Ectodermal cell (in vitro differentiated cells): ENCODE measurements around the gene CHRNB1.

ENCODE experiments used
- H3K27ac ChIP-seq: 2 replicates; pipeline ENCODE4 v1.7.0; 2013; ENCODE audit warnings: mild to moderate bottlenecking, low read depth, low read length; ENCODE audit not compliant: insufficient read depth, poor library complexity, severe bottlenecking
- H3K27me3 ChIP-seq: 2 replicates; pipeline ENCODE4 v1.7.0; 2013; ENCODE audit warnings: mild to moderate bottlenecking, low read length; ENCODE audit not compliant: insufficient read depth, control insufficient read depth, poor library complexity, severe bottlenecking
- H3K36me3 ChIP-seq: one replicate; pipeline ENCODE4 v1.7.0; 2013; ENCODE audit warnings: low read length; ENCODE audit not compliant: control insufficient read depth, insufficient read depth
- H3K4me1 ChIP-seq: one replicate; pipeline ENCODE4 v1.7.0; 2013; ENCODE audit warnings: low read length; ENCODE audit not compliant: control insufficient read depth, insufficient read depth
- H3K4me3 ChIP-seq: 2 replicates; pipeline ENCODE4 v1.7.0; 2013; ENCODE audit warnings: low read depth, low read length, control low read depth; ENCODE audit not compliant: insufficient read depth
- H3K9me3 ChIP-seq: 2 replicates; pipeline ENCODE4 v1.7.0; 2013; ENCODE audit warnings: mild to moderate bottlenecking, low read length, moderate library complexity; ENCODE audit not compliant: control insufficient read depth
- WGBS, 2 experiments: methylation state at CpG; one replicate each; pipeline ENCODE4 v1.1.7; 2013; ENCODE audit warnings: missing lambda C conversion rate in 2 of 2; 5-methylcytosine and 5-hydroxymethylcytosine counted together

CHRNB1 gene

GRCh38 chr17:7406235-7406825, 38.5 kb upstream of the CHRNB1 start:
- WGBS, 2 experiments, result 9 to 11% methylated on average over 12 of the region's 12 CpGs
- H3K27ac ChIP-seq, result no peak overlapping the region
- H3K4me3 ChIP-seq, result peak overlapping the region; percentile 53
- no peaks in the 10 kb centered on the region for H3K27me3 ChIP-seq
- no peaks in the 10 kb centered on the region for H3K9me3 ChIP-seq
- H3K36me3 ChIP-seq, result peaks cover 24% of the 10 kb centered on the region
- peaks cover 21% of the 10 kb centered on the region for H3K4me1 ChIP-seq

- H3K9me3 ChIP-seq, result no peaks in the 10 kb centered on the region
- H3K36me3 ChIP-seq, result peaks cover 24% of the 10 kb centered on the region
- no peaks in the 10 kb centered on the region for H3K27me3 ChIP-seq
- H3K27ac ChIP-seq, result no peak overlapping the region
- H3K4me3 ChIP-seq, result peak overlapping the region; percentile 16
- H3K4me1 ChIP-seq, result peaks cover 21% of the 10 kb centered on the region
- WGBS, 2 experiments, result 77 to 81% methylated on average over 13 of the region's 13 CpGs
These were observed 37.8 kb upstream of the CHRNB1 start for GRCh38 chr17:7407082-7407481.

- peak within 1 kb of the TSS; percentile 16 for H3K4me3 ChIP-seq
- peaks cover 24% of the 10 kb centered on the region for H3K36me3 ChIP-seq
- no peaks in the 10 kb centered on the region for H3K9me3 ChIP-seq
- peaks cover 19% of the 10 kb centered on the region for H3K4me1 ChIP-seq
- no peak within 1 kb of the TSS for H3K27ac ChIP-seq
- WGBS, 2 experiments, result 62 to 63% methylated on average over 7 to 10 of the region's 12 CpGs
- no peaks in the 10 kb centered on the region for H3K27me3 ChIP-seq
These were observed 37.2 kb upstream of the CHRNB1 start, which contains the start of gene NLGN2 for GRCh38 chr17:7407485-7408251. Gene NLGN2, plus strand, starts transcription at chr17:7407845. Its CDS starts 411 bp downstream, at chr17:7408256.

- H3K27ac ChIP-seq, result no peak overlapping the region
- no peaks in the 10 kb centered on the region for H3K27me3 ChIP-seq
- H3K4me3 ChIP-seq, result no peak overlapping the region
- H3K9me3 ChIP-seq, result no peaks in the 10 kb centered on the region
- peaks cover 18% of the 10 kb centered on the region for H3K4me1 ChIP-seq
- peaks cover 24% of the 10 kb centered on the region for H3K36me3 ChIP-seq
- WGBS, 2 experiments, result 88 to 91% methylated on average over 58 of the region's 58 CpGs
These were observed 36.6 kb upstream of the CHRNB1 start for GRCh38 chr17:7408252-7408727.

- no peak overlapping the region for H3K4me3 ChIP-seq
- H3K9me3 ChIP-seq, result no peaks in the 10 kb centered on the region
- peaks cover 24% of the 10 kb centered on the region for H3K36me3 ChIP-seq
- H3K27me3 ChIP-seq, result no peaks in the 10 kb centered on the region
- H3K27ac ChIP-seq, result no peak overlapping the region
- WGBS, 2 experiments, result 93 to 94% methylated on average over 6 of the region's 6 CpGs
- peaks cover 22% of the 10 kb centered on the region for H3K4me1 ChIP-seq
These were observed 36.0 kb upstream of the CHRNB1 start for GRCh38 chr17:7408863-7409262.

- Histone ChIP-seq H3K27me3 (no peaks in the 10 kb centered on the region), H3K4me3 (no peak overlapping the region), H3K36me3 (peaks cover 25% of the 10 kb centered on the region), H3K9me3 (no peaks in the 10 kb centered on the region), H3K27ac (no peak overlapping the region), H3K4me1 (peaks cover 22% of the 10 kb centered on the region)
- 95 to 97% methylated on average over 6 of the region's 6 CpGs for WGBS, 2 experiments
These were observed 35.1 kb upstream of the CHRNB1 start for GRCh38 chr17:7409716-7410115.

GRCh38 chr17:7410634-7411426, 34.0 kb upstream of the CHRNB1 start:
- 95 to 96% methylated on average over 25 of the region's 25 CpGs for WGBS, 2 experiments
- no peaks in the 10 kb centered on the region for H3K27me3 ChIP-seq
- peaks cover 36% of the 10 kb centered on the region for H3K36me3 ChIP-seq
- no peaks in the 10 kb centered on the region for H3K9me3 ChIP-seq
- peaks cover 22% of the 10 kb centered on the region for H3K4me1 ChIP-seq
- no peak overlapping the region for H3K4me3 ChIP-seq
- no peak overlapping the region for H3K27ac ChIP-seq

GRCh38 chr17:7411427-7411750, 33.5 kb upstream of the CHRNB1 start:
- H3K4me1 ChIP-seq, result peaks cover 19% of the 10 kb centered on the region
- no peaks in the 10 kb centered on the region for H3K27me3 ChIP-seq
- H3K9me3 ChIP-seq, result no peaks in the 10 kb centered on the region
- H3K4me3 ChIP-seq, result no peak overlapping the region
- H3K36me3 ChIP-seq, result peaks cover 37% of the 10 kb centered on the region
- H3K27ac ChIP-seq, result no peak overlapping the region
- WGBS, 2 experiments, result 89 to 93% methylated on average over 8 of the region's 8 CpGs

GRCh38 chr17:7413346-7413985, 31.4 kb upstream of the CHRNB1 start:
- H3K36me3 ChIP-seq, result peaks cover 36% of the 10 kb centered on the region
- no peaks in the 10 kb centered on the region for H3K27me3 ChIP-seq
- H3K4me1 ChIP-seq, result peaks cover 15% of the 10 kb centered on the region
- no peaks in the 10 kb centered on the region for H3K9me3 ChIP-seq
- no peak overlapping the region for H3K27ac ChIP-seq
- no peak overlapping the region for H3K4me3 ChIP-seq
- WGBS, 2 experiments, result 89 to 94% methylated on average over 6 of the region's 6 CpGs
